H1 (cell line): Measurements from ENCODE around the gene STK11. TPM values are rescaled to one million over a fixed set of nuclear protein-coding genes. Genes with fewer than 3 reads are reported as not detected.

Source experiments
- polyA plus RNA-seq, 7 experiments: library from polyadenylated mRNA; depleted of rRNA in 3 of 7; stranded (reverse) in 5 of 7; unstranded in 2 of 7; fragments of >200 nt in 5 of 7; fragments of 200-250 nt in 2 of 7; gene quantifications; 1 replicate in 5 of 7; 2 replicates in 1 of 7; 4 replicates in 1 of 7; pipeline versions ENCODE4 v1.2.1 to v1.2.3, GENCODE V29; 2011 to 2013; ENCODE audit warnings: missing spikeins in 2 of 7, mixed read lengths in 2 of 7
- total RNA-seq: library from RNA; stranded (reverse); fragmentation: NEBNext Ultra II Directional; extraction: Animal tissue kit (Norgen Biotek cat#: 25700); gene quantifications from 2 replicates; pipeline ENCODE4 v1.2.1, GENCODE V29; 2021
- TF ChIP-seq, protein P1 (sequence below): IDR thresholded peaks from 2 replicates; pipeline ENCODE4 v1.6.1; 2012; ENCODE audit warnings: inconsistent platforms

STK11 gene
- total and polyA plus RNA-seq, 2 of the 8 experiments (the other 6 are each of a cell fraction or from before 2014, with no cell fraction given), result 45.3 to 70.7 TPM

DNA sequence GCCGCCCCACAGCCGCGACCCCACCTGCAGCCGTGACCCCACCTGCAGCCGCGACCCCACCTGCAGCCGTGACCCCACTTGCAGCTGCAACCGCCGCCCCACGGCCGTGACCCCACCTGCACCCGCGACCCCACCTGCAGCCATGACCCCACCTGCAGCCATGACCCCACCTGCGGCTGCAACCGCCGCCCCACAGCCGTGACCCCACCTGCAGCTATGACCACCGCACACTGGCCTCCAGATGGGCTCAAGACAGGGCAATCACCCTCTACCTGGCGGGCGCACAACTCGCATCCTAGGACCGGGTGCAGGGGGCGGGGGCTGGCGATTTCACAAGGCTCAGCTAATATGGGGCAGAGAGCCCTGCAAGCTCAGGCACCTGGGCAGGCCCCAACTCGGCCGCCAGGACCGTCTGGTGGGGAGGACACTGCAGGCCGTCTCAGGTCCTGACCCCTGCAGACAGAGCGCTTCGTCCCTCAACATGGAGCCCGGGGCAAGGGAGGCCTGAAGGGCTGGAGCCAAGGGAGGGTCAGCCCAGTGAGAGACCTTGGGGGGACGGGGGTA lies 46.6 kb upstream of the STK11 start (continued):
- TF ChIP-seq, protein P1, sequence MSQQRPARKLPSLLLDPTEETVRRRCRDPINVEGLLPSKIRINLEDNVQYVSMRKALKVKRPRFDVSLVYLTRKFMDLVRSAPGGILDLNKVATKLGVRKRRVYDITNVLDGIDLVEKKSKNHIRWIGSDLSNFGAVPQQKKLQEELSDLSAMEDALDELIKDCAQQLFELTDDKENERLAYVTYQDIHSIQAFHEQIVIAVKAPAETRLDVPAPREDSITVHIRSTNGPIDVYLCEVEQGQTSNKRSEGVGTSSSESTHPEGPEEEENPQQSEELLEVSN, result no peak
